SH-SY5Y (cell line): Measurements from ENCODE around the gene UBE2F.

Experiments used
- GATA2 ChIP-seq: IDR thresholded peaks from 2 replicates; pipeline ENCODE4 v1.6.1; 2011; ENCODE audit warnings: mild to moderate bottlenecking, low read depth, low read length
- GATA3 ChIP-seq: IDR thresholded peaks from 2 replicates; pipeline ENCODE4 v1.6.1; 2011; ENCODE audit warnings: low read depth, mild to moderate bottlenecking, low read length, moderate library complexity

GRCh38 chr2:237997521-237997920 is 30.7 kb downstream of the UBE2F start:
- TF ChIP-seq GATA2 (no peak), GATA3 (no peak)
